GM06990 (cell line): Measurements from ENCODE around the gene TM4SF1.

Source experiments
- DNase-seq: peaks from one replicate; pipeline ENCODE4 v3.0.0-alpha.2; 2011; ENCODE audit not compliant: insufficient read length; ENCODE audit errors: extremely low read depth
- H3K27me3 ChIP-seq: replicated peaks from 2 replicates; pipeline ENCODE4 v1.6.0; 2011; ENCODE audit warnings: low read length; ENCODE audit not compliant: control insufficient read depth, insufficient read depth
- H3K36me3 ChIP-seq: 2 replicates; pipeline ENCODE4 v1.5.1; 2011; ENCODE audit warnings: low read length; ENCODE audit not compliant: control insufficient read depth, insufficient read depth
- H3K4me3 ChIP-seq: replicated peaks from 2 replicates; pipeline ENCODE4 v1.5.1; 2011; ENCODE audit warnings: low read depth, mild to moderate bottlenecking, control low read depth, low read length
- CTCF ChIP-seq: IDR thresholded peaks from 2 replicates; pipeline ENCODE4 v1.5.1; 2011; ENCODE audit warnings: low read length, control low read depth, mild to moderate bottlenecking, inconsistent platforms; ENCODE audit not compliant: insufficient read depth, poor library complexity, severe bottlenecking

The TM4SF1 gene

GRCh38 chr3:149388531-149389417 lies 11.3 kb upstream of the TM4SF1 start:
- Histone ChIP-seq H3K4me3 (no peak overlapping the region), H3K36me3 (no peaks in the 10 kb centered on the region), H3K27me3 (no peaks in the 10 kb centered on the region)
- DNase-seq: no peak
- TF ChIP-seq CTCF: no peak

GRCh38 chr3:149388001-149388440 lies 10.6 kb upstream of the TM4SF1 start:
- no peak for TF ChIP-seq CTCF
- no peak for DNase-seq
- Histone ChIP-seq H3K27me3 (no peaks in the 10 kb centered on the region), H3K36me3 (no peaks in the 10 kb centered on the region), H3K4me3 (no peak overlapping the region)

GRCh38 chr3:149386299-149386606 lies 8.8 kb upstream of the TM4SF1 start:
- H3K4me3 ChIP-seq: no peak overlapping the region
- DNase-seq: no peak
- no peaks in the 10 kb centered on the region for H3K27me3 ChIP-seq
- H3K36me3 ChIP-seq: no peaks in the 10 kb centered on the region
- no peak for TF ChIP-seq CTCF

- TF ChIP-seq CTCF: no peak
- Histone ChIP-seq H3K27me3 (no peaks in the 10 kb centered on the region), H3K4me3 (no peak overlapping the region), H3K36me3 (no peaks in the 10 kb centered on the region)
- DNase-seq: no peak
Measured at GRCh38 chr3:149385617-149386298, 8.3 kb upstream of the TM4SF1 start.

- no peak for TF ChIP-seq CTCF
- H3K27me3 ChIP-seq: no peaks in the 10 kb centered on the region
- H3K4me3 ChIP-seq: no peak overlapping the region
- DNase-seq: no peak
- no peaks in the 10 kb centered on the region for H3K36me3 ChIP-seq
Measured at GRCh38 chr3:149384911-149385321, 7.5 kb upstream of the TM4SF1 start.
